GM23338 (cell line): Measurements from ENCODE around the gene COL24A1. TPM values are rescaled to one million over a fixed set of nuclear protein-coding genes. Genes with fewer than 3 reads are reported as not detected.

Experiments
- ATAC-seq: fragments of 200-7000 bp; cut with Tn5 transposase; 3 replicates; pipeline ENCODE4 v1.9.1; 2020
- DNase-seq: peaks from one replicate; pipeline ENCODE4 v3.0.0-alpha.2; 2015; ENCODE audit warnings: low spot score
- H2AFZ ChIP-seq: fragments of 200-600 bp; sonication (generic); 2 replicates; pipeline ENCODE4 v1.8.0; 2016; ENCODE audit warnings: antibody characterized with exemption, mild to moderate bottlenecking, moderate library complexity
- H3F3A ChIP-seq: fragments of 200-600 bp; sonication (generic); replicated peaks from 2 replicates; pipeline ENCODE4 v1.8.0; 2017; ENCODE audit warnings: antibody characterized with exemption, mixed run types, low read depth
- H3K27ac ChIP-seq: fragments of 200-600 bp; sonication (generic); 2 replicates; pipeline ENCODE4 v1.6.1; 2016; ENCODE audit warnings: low read depth
- H3K27me3 ChIP-seq: fragments of 200-600 bp; sonication (generic); 2 replicates; pipeline ENCODE4 v1.8.0; 2016; ENCODE audit warnings: mild to moderate bottlenecking, mixed run types, moderate library complexity; ENCODE audit not compliant: insufficient read depth
- H3K36me3 ChIP-seq: fragments of 200-600 bp; sonication (generic); 2 replicates; pipeline ENCODE4 v1.8.0; 2016; ENCODE audit warnings: mild to moderate bottlenecking; ENCODE audit not compliant: insufficient read depth
- H3K4me1 ChIP-seq: fragments of 200-600 bp; sonication (generic); 2 replicates; pipeline ENCODE4 v1.8.0; 2016; ENCODE audit warnings: mild to moderate bottlenecking, moderate library complexity; ENCODE audit not compliant: insufficient read depth
- H3K4me2 ChIP-seq: fragments of 200-600 bp; sonication (generic); 2 replicates; pipeline ENCODE4 v1.7.1; 2017; ENCODE audit warnings: mixed run types
- H3K4me3 ChIP-seq: fragments of 200-600 bp; sonication (generic); 2 replicates; pipeline ENCODE4 v1.6.1; 2016; ENCODE audit warnings: mixed run types
- H3K79me2 ChIP-seq: fragments of 200-600 bp; sonication (generic); replicated peaks from 2 replicates; pipeline ENCODE4 v1.8.0; 2017; ENCODE audit warnings: mild to moderate bottlenecking; ENCODE audit not compliant: insufficient read depth
- H3K9me2 ChIP-seq: fragments of 200-600 bp; sonication (generic); 2 replicates; pipeline ENCODE4 v1.8.0; 2017; ENCODE audit not compliant: insufficient read depth
- H4K20me1 ChIP-seq: fragments of 200-600 bp; sonication (generic); replicated peaks from 2 replicates; pipeline ENCODE4 v1.8.0; 2017; ENCODE audit warnings: mild to moderate bottlenecking; ENCODE audit not compliant: insufficient read depth
- H3K27ac Mint-ChIP-seq: 2 replicates; pipeline ENCODE4 v1.8.0; 2020; ENCODE audit warnings: inconsistent platforms, mild to moderate bottlenecking, moderate library complexity, mixed read lengths
- H3K27me3 Mint-ChIP-seq: 3 replicates; pipeline ENCODE4 v1.8.0; 2022; ENCODE audit warnings: low read depth, mild to moderate bottlenecking, moderate library complexity, mixed read lengths, inconsistent platforms; ENCODE audit not compliant: insufficient read depth, poor library complexity
- H3K36me3 Mint-ChIP-seq: 3 replicates; pipeline ENCODE4 v1.8.0; 2021; ENCODE audit warnings: low read depth, mild to moderate bottlenecking, inconsistent platforms, moderate library complexity, mixed read lengths
- H3K4me1 Mint-ChIP-seq: 3 replicates; pipeline ENCODE4 v1.8.0; 2020; ENCODE audit warnings: mild to moderate bottlenecking, inconsistent platforms, mixed read lengths
- H3K4me3 Mint-ChIP-seq: 3 replicates; pipeline ENCODE4 v1.8.0; 2021; ENCODE audit warnings: moderate library complexity, mild to moderate bottlenecking, inconsistent platforms, mixed read lengths
- H3K9me3 Mint-ChIP-seq: 3 replicates; pipeline ENCODE4 v1.8.0; 2020; ENCODE audit warnings: moderate library complexity, mild to moderate bottlenecking, inconsistent platforms, mixed read lengths
- CTCF ChIP-seq, 2 experiments: fragments of 200-600 bp in 1 of 2; sonication (generic) in 1 of 2; conservative IDR thresholded peaks; 2 replicates each; pipeline versions ENCODE4 v1.5.1 to v1.6.1; 2016 to 2017; ENCODE audit warnings: antibody characterized with exemption in 2 of 2, low read depth in 2 of 2, mild to moderate bottlenecking in 2 of 2, moderate library complexity in 1 of 2
- JUNB ChIP-seq: IDR thresholded peaks from one replicate; pipeline ENCODE4 v1.6.1; 2016; ENCODE audit warnings: antibody characterized with exemption; ENCODE audit not compliant: unreplicated experiment
- ZNF114 ChIP-seq: fragments of 250-450 bp; sonication (Bioruptor Pico); IDR thresholded peaks from 2 replicates; pipeline ENCODE4 v1.5.0; 2020; ENCODE audit warnings: mild to moderate bottlenecking, moderate library complexity
- ZNF331 ChIP-seq: fragments of 250-450 bp; sonication (Bioruptor Pico); IDR thresholded peaks from 2 replicates; pipeline ENCODE4 v1.5.0; 2020; ENCODE audit warnings: low read depth, mild to moderate bottlenecking, moderate library complexity
- polyA plus RNA-seq: library from polyadenylated mRNA; unstranded; fragments of >200 nt; fragmentation: Nextera tagmentation; extraction: Ambion mirVana; gene quantifications from 2 replicates; pipeline ENCODE4 v1.2.1, GENCODE V29; 2016
- total RNA-seq: library from RNA; depleted of rRNA; stranded (reverse); fragments of >200 nt; shearing (Covaris generic); gene quantifications from 2 replicates; pipeline ENCODE4 v1.2.3, GENCODE V29; 2014
- TF ChIP-seq, protein P1 (sequence below): IDR thresholded peaks from one replicate; pipeline ENCODE4 v1.6.1; 2018; ENCODE audit warnings: antibody characterized with exemption; ENCODE audit not compliant: unreplicated experiment

COL24A1 gene
- total and polyA plus RNA-seq, 2 experiments from 2014 or later: 1.2 to 2.1 TPM

DNA sequence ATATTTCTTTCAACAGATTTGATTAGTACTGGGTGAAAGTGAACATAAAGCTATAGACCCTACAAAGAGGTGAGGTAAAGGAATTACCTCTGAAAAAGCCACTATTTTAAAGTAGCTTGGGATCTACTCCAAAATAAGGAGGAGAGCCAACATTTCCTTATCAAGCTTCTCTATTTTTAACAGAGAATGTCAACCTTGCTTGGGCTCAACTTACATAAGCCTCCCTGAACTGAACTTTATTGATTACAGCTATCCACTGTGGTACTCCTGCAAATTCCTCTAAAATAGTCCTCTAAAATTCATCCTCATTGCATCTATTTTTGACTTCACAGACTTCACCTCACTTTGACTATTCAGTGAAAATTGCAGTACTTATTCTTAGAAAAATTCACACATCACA lies 458.7 kb downstream of the COL24A1 start (continued):
- TF ChIP-seq, protein P1, sequence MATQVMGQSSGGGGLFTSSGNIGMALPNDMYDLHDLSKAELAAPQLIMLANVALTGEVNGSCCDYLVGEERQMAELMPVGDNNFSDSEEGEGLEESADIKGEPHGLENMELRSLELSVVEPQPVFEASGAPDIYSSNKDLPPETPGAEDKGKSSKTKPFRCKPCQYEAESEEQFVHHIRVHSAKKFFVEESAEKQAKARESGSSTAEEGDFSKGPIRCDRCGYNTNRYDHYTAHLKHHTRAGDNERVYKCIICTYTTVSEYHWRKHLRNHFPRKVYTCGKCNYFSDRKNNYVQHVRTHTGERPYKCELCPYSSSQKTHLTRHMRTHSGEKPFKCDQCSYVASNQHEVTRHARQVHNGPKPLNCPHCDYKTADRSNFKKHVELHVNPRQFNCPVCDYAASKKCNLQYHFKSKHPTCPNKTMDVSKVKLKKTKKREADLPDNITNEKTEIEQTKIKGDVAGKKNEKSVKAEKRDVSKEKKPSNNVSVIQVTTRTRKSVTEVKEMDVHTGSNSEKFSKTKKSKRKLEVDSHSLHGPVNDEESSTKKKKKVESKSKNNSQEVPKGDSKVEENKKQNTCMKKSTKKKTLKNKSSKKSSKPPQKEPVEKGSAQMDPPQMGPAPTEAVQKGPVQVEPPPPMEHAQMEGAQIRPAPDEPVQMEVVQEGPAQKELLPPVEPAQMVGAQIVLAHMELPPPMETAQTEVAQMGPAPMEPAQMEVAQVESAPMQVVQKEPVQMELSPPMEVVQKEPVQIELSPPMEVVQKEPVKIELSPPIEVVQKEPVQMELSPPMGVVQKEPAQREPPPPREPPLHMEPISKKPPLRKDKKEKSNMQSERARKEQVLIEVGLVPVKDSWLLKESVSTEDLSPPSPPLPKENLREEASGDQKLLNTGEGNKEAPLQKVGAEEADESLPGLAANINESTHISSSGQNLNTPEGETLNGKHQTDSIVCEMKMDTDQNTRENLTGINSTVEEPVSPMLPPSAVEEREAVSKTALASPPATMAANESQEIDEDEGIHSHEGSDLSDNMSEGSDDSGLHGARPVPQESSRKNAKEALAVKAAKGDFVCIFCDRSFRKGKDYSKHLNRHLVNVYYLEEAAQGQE: no peak
- TF ChIP-seq ZNF331 (CRISPR knock-in tag): no peak
- no peak for TF ChIP-seq CTCF (conservative IDR thresholded peaks at IDR 0.05; ENCODE audit: low read depth in 2 of 2)
- no peak for TF ChIP-seq JUNB

DNA sequence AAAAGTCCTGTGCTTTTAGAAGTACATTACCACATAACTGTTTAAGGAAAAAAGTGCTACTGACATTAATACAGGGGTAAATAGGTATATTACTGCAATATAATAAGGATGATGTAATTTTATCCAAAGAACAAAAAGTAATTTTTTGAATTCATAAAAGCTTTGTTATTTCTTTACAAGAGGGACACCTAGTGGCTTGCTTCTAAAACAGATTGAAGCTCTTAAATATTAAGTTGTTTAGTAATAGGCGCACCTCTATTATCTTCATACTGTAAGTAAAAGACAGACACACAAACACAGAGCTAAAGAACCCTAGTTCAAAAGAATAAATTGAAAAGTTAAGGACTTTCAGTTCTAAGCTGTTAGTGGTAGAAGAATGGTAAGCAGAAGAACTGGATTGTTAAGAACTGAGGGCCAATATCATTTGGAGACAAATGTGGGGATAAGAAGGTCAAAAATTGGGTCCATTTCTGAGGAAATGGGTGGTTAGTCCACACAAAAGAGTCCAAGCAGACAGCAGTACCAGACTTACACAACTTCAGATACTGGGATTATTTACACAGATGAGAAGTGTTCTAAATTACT lies 463.8 kb downstream of the COL24A1 start:
- H3K4me1 ChIP-seq: no peaks in the 10 kb centered on the region
- no peak overlapping the region for H3K4me2 ChIP-seq
- no peaks in the 10 kb centered on the region for H3K9me2 ChIP-seq
- ATAC-seq: no peak
- no peaks in the 10 kb centered on the region for H3F3A ChIP-seq
- Mint-ChIP-seq H3K27ac (peak overlapping the region; percentile 57; the same call in 1 of the 2 replicates), H3K9me3 (no peaks in the 10 kb centered on the region; the same call in 2 of the 3 replicates), H3K36me3 (peaks cover 16% of the 10 kb centered on the region; the same call in 2 of the 3 replicates), H3K4me1 (0 out of 3 replicates have a peak, but pooled peaks cover 4% of the 10 kb centered on the region), H3K4me3 (no peak overlapping the region), H3K27me3 (no peaks in the 10 kb centered on the region)
- no peaks in the 10 kb centered on the region for H3K27me3 ChIP-seq
- no peaks in the 10 kb centered on the region for H3K36me3 ChIP-seq
- DNase-seq: peak; percentile 36
- TF ChIP-seq ZNF114 (CRISPR knock-in tag) (no peak), CTCF (conservative IDR thresholded peaks at IDR 0.05; ENCODE audit: low read depth in 2 of 2) (peak in 1 of 2 experiments; percentile 75; a peak in 3 of 4 replicates)
- no peak overlapping the region for H2AFZ ChIP-seq
- no peak overlapping the region for H3K27ac ChIP-seq
- H3K4me3 ChIP-seq: no peak overlapping the region
- no peaks in the 10 kb centered on the region for H4K20me1 ChIP-seq
- peaks cover 35% of the 10 kb centered on the region for H3K79me2 ChIP-seq
